NCI-H82 treated with DMSO at 0.1 percent for 48 hours (cell line): Measurements from ENCODE around the gene POLD2.
A peak's percentile ranks its signal among the peaks of the same experiment; 100 is the strongest.
"Not testable (repeated sequence)": the region's sequence is repeated elsewhere in the genome, so short reads cannot be mapped to it uniquely, and the experiment has no call there.

Experiments
- DNase-seq: peaks from one replicate; lab custom pipeline; 2025; ENCODE audit not compliant: unreplicated experiment; lab: John Stamatoyannopoulos, UW

POLD2 gene

DNA sequence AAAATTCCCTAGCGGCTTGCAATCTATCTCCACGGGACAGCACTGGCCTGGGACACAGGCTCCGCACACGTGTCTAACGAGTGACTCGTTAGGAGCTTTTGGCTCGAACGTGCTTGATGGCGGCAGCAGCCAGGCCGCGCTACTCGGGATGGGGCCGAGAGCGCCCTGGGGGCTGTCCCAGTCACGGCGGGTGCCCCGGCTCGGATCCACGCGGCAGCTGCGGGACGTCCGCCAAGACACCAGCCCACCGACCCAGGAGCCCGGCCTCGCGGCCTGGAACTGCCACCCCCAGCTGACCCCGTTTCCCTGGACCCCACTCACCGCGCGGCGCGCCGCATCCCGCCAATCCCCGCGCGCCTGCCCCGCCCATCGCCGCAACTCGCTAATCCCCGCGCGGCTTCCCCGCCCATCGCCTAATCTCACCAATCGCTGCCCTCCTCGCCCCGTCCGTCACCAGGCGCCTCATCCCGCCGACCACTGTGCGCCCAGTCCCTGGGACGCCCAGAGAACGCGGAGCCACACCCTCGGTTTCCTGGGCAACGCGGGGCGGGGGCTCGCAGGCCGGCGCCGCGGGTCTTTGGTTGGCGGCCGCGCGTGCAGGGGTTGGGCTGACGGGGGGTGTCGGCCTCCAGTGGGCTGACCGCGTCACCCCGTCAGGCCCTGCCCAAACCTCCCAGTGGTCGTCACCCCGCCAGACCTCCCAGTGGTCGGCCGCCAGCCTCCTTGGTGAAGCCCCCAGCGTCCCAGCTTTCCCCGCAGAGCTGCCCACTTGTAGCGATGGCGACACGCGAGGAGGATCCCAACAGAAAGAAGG, at the start of gene POLD2:
Gene POLD2 (minus strand): TSS at position 359 of the 814 bp plus-strand sequence. CDS start 1,495 bp downstream, outside the sequence.
- peak; percentile 92 for DNase-seq

DNA sequence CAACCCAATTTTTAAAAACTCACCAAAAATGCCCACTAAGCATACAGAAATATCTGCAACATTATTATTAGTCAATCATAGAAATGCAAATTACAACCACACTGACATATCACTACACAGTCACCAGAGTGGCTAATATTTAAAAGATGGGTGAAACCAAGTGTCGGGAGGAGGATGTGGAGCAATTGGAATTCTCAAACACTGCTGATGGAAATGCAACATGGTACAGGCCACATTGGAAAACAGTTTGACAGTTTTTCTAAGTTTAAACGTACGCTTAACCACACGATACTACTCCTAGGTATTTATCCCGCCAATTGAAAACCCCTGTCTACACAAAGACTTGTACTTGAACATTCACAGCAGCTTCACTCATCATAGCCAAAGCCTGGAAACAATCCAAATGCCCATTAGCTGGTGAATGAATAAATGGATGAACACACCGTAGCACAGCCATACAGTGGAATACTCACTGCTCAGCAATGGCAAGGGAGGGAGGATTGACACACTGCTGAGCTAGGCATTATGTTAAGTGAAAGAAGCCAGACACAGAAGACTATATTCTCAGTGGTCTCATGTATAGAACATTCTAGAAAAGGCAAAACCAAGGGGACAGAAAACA, 49.6 kb upstream of the POLD2 start:
- DNase-seq, result no peak

DNA sequence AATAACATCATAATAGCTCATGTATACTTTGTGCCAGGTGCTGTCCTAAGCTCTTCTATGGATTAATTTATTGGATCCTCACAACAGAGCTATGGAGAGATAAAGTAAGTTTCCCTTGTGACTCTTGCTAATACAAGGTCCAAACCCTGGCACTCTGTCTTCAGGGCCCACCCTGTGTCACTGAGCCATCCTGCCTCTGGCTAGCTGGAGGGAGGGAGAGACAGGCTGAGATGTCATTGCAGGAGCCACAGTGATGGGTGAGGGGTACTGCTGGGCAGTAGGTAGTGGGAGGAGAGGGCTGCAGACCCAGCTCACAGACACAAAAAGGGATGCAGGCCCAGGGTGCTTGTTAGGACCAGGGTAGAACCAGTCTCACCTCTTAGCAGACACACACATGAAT, 49.0 kb upstream of the POLD2 start:
- DNase-seq, result no peak

DNA sequence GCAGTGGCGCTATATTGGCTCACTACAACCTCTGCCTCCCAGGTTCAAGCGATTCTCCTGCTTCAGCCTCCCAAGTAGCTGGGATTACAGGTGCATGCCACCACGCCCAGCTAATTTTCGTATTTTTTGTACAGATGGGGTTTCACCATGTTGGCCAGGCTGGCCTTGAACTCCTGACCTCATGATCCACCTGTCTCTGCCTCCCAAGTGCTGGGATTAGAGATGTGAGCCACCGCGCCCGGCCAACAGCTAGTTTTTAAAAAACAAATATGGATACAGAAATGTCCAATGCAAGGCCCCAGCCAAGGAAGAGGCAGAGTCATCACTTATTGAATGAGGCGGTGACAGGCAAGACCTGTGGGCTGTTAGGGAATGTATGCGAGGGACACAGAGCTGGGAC, 48.6 kb upstream of the POLD2 start:
- DNase-seq, result not testable (repeated sequence)

DNA sequence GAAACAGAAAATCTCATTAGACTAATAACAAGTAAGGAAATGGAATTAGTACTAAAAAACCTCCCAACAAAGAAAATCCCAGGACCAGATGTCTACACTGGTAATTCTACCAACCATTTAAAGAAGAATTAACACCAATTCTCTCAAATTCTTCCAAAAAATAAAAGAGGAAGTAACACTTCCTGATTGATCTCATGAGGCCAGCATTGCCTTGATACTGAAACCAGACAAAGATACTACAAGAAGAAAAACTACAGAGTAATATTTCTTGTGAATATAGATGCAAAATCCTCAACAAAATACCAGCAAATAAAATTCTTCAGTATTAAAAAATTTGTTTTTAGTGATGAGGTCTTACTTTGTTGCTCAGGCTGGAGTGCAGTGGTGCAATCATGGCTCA, 44.6 kb upstream of the POLD2 start:
- DNase-seq, result peak; percentile 58

DNA sequence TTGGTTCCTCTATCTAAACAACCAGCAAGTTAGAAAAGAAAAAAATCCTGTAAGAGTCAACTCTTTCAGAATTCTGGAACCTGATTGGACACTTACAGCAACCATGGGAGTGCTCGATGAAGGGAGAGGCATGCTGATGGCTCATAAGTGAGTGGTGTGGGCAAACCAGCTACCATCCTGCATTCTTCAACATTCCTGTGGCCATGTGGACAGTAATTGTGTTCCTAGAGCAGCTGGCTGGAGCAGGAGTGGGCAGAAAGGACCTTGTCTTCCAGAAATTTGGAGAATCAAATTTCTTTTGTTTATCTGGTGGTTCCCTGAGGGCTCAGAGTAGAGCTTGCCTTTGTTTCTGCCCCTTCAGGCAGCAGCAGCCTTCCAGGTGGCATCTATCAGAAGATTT, 40.2 kb upstream of the POLD2 start:
- DNase-seq, result no peak

DNA sequence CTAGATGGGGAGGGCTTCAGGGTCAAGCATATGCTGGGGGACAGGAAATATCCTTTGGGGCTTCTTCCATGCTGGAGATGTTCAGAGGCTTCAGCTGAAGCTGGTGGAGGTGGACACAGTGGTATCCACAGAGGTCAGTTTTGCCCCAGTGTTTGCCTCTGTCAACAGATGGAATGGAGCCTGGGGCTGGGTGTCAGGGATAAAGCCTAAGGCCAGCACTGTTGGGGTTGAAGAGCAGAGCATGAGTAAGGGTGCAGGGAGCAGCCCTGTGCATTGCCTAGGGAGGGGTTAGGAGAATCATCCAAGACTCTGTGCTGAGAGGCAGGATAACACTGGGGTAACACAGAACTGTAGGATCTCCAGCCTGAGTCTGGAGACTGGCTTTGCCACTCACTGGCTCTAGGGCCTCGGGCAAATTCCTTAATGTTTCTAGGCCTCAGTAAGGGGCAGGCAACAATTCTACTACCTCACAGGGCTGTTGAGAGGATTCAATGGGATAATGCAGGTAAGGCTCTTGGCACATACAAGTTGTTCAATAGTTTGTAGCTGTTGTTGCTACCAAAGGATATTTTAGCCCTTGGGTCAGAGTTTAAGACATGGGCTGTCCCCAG, 39.5 kb upstream of the POLD2 start:
- DNase-seq, result no peak

DNA sequence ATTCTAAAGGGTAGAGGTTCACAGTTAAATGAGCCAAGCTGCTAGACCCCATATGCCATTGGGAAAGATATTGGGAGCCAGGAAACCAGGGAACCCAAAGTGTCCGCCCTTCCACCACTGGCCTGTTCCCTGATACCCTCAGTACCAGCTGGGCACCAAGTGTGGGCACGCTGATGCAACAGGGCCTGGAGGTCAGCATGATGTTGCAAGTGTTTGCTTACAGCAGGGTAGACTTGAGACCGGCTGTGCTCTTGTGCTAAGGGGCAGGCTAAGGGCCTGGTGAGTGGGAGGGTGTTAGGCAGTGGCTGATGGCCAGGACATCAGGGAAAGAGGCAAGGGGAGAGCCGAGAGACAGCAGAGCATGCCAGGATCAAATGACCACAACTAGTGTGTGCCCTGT, 38.8 kb upstream of the POLD2 start:
- no peak for DNase-seq

DNA sequence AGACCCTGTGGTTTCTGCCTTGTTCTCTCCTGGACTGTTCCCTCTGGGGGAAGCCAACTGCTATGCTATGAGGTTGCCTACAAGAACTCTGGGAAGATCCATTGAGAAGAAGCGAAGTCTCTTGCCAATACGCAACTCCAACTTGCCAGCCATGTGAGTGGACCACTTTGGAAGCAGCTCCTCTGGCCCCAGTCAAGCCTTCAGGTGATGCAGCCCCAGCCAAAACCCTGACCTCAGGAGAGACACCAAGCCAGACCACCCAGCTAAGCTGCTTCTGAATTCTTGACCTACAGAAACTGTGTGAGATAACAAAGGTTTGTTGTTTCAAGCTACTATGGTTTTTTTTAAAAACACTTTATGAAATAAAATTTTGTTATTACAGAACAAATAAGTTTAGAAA, 38.0 kb upstream of the POLD2 start:
- DNase-seq, result no peak

DNA sequence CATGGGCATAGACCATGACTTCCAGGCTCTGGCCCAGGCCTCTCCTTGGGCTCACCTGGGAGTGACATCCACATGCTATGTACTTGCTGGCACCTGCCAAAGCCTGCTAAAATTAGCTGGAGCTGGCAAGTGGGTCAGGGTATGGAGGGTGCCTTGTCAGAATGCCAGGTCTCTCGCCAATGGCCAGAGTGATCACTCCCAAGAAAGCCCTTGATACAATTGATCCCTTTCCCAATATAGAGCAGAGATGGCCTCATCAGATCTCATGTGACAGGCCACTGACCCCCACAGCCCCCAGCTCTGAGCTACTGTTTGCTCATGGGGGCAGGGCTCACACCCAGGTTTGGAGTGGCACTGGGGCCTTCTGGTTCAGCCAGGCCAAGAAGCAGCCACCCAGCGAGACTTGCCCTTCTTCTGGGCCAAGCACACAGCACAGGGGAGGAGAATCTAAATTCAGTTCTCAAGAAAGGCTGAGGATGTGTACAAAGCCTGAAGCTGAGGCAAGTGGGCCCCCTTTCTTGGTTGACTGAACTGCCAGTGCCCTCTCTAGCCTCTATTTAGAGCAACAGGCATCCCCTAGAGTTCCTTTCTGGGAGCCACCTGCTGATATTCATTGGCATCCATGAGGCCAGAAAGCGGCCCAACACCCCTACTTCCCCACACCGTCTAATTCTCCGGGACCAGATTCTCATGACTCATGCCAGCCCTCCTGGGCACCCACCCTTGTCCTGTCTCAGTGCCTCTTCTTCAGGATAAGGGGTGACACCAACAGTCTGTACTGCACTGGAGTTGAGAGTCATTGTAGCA, 36.7 kb upstream of the POLD2 start:
- no peak for DNase-seq

DNA sequence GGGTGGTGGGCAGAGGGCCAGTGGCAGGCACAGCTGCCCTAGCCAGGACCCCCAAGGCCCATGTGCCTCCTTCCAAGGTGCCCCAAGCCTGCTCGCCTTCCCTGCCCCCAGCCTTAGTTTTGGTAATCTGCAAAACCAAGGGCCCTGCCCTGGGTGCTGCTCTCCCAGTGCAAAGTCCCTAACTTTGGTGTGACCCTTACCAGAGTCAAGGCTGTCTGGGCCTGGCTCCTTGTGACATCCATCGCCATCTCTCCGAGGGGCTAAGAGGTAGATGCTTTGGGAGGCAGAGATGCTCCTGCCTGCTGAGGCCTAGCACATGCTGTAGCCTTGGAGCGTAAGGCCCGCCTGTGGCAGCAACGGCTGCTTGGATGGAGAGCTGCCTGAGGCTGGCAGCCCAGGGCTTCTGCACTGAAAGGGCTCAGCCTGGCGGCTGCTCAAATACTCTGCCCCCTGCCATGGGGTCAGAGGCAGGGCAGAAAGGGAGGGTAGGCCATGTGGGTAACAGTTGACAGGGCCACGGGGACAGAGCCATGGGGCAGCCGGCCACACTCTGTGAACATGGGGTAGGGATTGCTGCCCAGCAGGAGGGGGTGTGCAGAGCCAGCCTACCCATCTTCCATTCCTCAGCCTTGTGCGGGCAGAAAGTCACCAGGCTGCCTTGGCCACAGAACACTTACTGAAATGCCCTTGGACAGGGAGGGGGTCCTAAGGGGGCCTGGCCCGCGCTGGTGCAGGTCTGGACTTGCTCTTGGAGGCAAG, 35.7 kb upstream of the POLD2 start:
- no peak for DNase-seq

DNA sequence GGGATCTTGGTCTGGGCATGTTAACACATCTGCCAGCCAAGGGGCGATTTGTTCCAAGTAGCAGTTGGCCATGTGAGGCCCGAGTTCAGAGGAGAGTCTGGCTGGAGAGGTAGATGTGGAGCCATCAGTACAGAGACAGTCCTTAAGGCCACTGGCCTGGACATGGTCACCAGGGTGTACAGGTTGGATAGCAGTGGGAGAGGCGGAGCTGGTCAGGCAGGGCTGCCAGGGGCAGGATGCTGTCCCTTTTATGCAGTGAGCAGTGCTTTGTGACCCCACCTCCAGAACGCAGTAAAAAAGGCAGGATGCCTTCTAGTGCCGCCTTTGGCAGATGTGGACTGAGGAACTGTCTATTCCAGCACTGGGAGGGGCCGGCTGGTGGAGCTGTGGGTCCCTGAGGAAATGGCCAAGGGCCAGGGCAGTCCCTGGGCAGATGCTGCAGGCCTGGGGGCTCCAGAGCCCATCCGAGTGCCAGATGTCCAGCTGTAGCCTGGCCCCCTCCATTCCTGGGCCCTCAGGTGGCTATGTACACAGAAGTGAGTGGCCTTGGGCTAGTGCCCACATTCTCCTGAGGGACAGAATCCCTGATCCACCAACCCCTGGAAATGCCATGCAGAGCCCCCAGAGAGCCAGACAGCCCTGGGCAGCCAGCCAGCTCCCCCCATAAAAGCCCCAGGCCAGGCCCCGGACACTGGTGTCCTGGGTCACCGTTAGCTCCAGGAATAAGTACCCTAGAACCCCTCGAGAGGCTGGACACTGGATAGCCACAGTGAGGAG, 34.9 kb upstream of the POLD2 start:
- DNase-seq, result no peak

DNA sequence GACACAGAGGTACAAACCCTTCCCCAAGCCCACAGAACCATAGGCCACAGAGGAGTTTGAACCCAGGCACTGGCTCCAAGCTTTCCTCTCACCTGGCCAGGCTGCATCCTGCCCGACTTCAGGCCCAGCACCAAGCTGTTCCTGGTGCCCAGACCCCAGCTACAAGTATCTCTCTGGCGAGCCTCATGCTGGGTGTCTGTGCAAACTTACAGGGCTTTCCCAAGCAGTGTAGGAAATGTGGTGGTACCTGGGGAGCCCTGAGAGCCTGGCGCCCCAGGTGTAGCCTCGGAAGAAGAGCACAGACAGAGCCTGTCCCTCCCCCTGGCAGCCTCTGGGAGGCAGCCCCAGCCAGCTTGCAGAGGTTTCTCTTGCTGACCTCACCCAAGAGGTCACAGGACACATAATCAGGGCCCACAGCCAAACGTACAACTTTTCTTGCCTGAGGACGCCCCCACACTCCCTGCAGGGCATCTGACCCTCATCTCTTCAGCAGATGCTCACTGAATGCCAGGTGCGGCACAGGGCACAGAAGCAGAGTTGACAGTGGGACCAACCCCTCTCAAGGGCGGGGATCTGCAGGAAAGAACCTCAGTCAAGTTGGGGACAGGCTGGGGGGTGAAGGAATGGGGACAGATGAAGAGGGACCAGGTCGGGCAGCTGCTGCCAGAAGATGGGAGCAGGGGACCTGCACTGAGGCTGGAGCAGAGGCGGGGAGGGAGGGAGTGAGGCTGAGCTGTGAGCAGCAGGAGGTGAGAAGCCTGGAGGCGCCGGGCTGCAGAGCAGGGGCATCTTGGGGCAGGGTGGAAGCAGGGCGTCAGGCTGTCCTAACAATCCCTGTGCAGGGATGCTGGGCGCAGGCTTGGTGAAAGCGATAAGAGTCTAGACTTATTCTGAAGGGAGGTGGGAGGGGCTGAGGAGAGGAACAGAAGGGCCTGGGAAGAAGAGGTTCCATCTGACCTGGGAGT, 34.0 kb upstream of the POLD2 start:
- no peak for DNase-seq

DNA sequence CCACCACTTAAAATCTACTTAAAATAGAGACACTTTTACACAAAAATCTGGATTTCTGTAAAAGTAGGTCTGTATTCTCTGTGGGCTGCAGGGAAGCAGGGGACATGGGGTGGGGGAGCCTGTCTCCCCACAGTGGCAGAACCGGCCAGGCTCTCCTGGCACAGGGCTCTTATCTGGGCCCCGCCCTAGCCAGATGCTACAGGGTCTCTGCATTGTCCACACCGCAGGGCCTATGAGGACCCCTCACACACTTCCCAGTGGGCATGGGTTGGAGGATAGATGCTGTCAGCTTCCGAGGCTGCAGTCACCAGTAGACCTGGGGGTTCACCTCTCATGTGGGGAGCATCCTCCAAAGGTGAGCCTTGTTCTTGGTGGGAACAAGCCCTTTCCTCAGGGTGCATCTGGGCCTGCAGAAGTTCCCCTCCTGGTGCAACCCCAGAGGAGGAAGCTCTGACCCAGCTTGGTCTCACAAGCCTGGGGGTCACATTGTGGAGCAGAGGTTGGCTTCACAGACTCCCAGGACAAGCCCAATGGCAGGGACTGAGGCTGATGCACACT, 33.2 kb upstream of the POLD2 start:
- DNase-seq, result no peak

DNA sequence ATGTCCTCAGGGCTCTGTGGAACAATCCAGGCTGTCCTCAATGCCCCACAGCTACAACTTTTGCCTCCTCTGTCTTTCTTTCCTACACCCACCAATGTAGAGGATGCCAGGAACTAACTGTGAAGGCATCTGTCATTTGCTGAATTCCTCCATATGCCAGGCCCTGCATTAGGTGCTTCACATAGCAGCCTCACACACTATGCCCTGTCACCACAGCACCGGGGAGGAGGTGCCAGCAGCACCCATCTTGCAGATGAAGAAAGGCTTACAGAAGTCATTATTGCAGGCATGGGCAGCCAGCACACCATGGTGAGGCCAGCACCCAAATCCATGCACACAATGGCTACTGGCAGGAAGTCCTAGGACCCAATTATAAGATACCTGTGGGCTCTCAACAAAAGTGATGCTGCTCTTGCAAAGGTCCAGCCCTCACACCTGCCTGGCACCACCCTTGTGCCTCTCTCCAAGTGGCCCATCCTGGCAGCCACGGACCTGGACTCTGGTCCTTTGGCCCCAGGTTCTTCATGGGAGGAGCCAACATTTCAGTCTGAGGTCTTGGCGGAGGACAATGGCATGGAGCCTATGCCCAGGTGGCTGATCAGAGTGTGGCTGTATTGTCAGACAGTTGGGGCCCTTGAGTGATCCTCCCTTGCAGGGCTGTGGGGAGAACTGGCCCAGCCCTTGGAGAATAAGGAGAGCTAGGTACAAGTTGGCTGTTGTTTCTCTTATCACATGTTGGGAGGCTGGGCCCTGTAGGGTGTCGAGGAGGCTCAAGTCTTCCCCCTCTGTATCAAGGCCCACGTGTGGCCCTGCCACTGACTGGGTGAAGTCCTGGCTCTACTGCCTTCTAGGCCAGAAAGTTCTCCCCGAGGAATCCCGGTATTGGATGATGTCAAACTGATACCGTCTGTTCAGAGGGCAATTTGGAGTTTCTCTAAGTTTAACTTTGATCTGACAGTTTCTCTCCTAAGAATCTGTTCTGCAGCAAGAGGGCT, 32.1 kb upstream of the POLD2 start:
- no peak for DNase-seq

DNA sequence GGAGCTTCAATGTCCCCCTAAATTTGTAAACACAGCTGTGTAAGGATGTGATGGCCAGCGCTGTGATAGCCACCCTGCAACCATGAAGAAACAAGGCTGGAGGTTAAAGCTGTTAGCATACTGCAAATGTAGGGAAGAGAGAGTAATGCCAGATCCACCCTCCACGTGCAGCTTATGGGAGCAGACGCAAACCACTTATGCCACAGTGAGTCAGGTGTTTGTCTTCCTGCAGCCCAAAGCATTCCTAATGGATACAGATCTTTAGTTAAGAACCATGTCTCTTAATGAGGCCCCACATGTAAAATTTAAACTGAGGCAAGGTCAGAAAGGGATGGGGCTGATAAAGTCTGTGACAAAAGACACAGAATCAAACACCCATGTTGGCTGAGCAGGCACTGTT, 31.4 kb upstream of the POLD2 start:
- DNase-seq, result no peak

DNA sequence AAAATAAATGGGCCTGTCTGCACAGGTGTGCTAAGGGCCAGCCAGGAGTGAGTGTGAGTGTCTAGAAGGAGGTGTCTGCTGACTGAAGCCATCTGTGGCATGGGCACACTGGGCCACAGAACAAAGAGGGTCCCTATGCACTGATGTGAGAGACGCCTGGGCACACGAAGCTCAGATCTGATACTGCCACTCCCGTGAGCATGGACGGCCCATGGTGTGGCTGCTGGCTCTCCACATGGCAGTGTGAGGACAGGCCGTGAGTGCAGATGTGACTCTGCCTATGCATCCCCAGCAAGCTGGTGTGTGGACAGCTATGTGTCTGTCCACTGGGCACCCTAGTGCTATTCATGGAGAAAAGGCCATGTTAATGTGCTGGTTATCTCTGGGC, 30.6 kb upstream of the POLD2 start:
- DNase-seq, result no peak
